Thyroid gland (tissue), 4 donors: ENCODE measurements around the gene KRTAP29-1. TPM values are rescaled to one million over a fixed set of nuclear protein-coding genes. Genes with fewer than 3 reads are reported as not detected.
A peak's percentile ranks its signal among the peaks of the same experiment; 100 is the strongest.

Experiments used
- DNase-seq, 2 donors: peaks; one replicate each; pipeline ENCODE4 v3.0.0-alpha.2; 2019
- H3K27ac ChIP-seq, 3 donors: fragments of 200-600 bp; sonication (generic); 1 replicate in 2 of 3; 2 replicates in 1 of 3; pipeline ENCODE4 v1.5.1; 2016 to 2019; ENCODE audit warnings: mild to moderate bottlenecking in 1 of 3, moderate library complexity in 1 of 3
- H3K27me3 ChIP-seq: fragments of 200-600 bp; sonication (generic); one replicate; pipeline ENCODE4 v1.5.1; 2019
- H3K36me3 ChIP-seq, 2 donors: fragments of 200-600 bp; sonication (generic); one replicate each; pipeline ENCODE4 v1.5.1; 2016 to 2019
- H3K4me1 ChIP-seq, 2 donors: fragments of 200-600 bp; sonication (generic); one replicate each; pipeline ENCODE4 v1.5.1; 2017 to 2019
- H3K4me3 ChIP-seq, 3 donors: fragments of 200-600 bp; sonication (generic); replicated peaks in 1 of 3; 1 replicate in 2 of 3; 2 replicates in 1 of 3; pipeline ENCODE4 v1.5.1; 2016; ENCODE audit warnings: mild to moderate bottlenecking in 1 of 3
- H3K9me3 ChIP-seq: fragments of 200-600 bp; sonication (generic); one replicate; pipeline ENCODE4 v1.5.1; 2017
- CTCF ChIP-seq, 6 experiments: fragments of 200-600 bp in 3 of 6; fragments of 450-650 bp in 3 of 6; sonication (generic) in 3 of 6; IDR thresholded peaks; one replicate each; pipeline ENCODE4 v1.5.1; 2016 to 2019; ENCODE audit warnings: antibody characterized with exemption in 6 of 6, mild to moderate bottlenecking in 2 of 6, inconsistent platforms in 1 of 6, moderate library complexity in 1 of 6
- POLR2A ChIP-seq, 2 donors: fragments of 450-650 bp; IDR thresholded peaks; one replicate each; pipeline ENCODE4 v1.6.1; 2017; ENCODE audit warnings: antibody characterized with exemption in 2 of 2, mild to moderate bottlenecking in 2 of 2, moderate library complexity in 1 of 2
- WGBS, 2 donors: methylation state at CpG; one replicate each; pipeline ENCODE4 v1.1.5; 2017; 5-methylcytosine and 5-hydroxymethylcytosine counted together
- intact Hi-C: fragments of 100-400 bp; cut with DNase I; formaldehyde crosslinking; loops from one replicate; pipeline ENCODE4 v1.15.1; 2023
- total RNA-seq, 4 donors: library from RNA; depleted of rRNA; stranded (reverse); fragments of >200 nt; gene quantifications; one replicate each; pipeline ENCODE4 v1.2.3, GENCODE V29; 2016

KRTAP29-1 gene
- total RNA-seq, 4 donors from 2014 or later = not detected

GRCh38 chr17:41326173-41327145 lies 23.8 kb upstream of the KRTAP29-1 start:
- no peaks in the 10 kb centered on the region for H3K4me1 ChIP-seq
- no peak for DNase-seq
- WGBS, 2 donors = 89 to 94% methylated on average over 14 to 16 of the region's 18 CpGs
- TF ChIP-seq CTCF (IDR thresholded peaks at IDR 0.05) (no peak), POLR2A (IDR thresholded peaks at IDR 0.05) (no peak)
- intact Hi-C loops = no loop called here
- H3K4me3 ChIP-seq = no peak overlapping the region
- H3K27ac ChIP-seq = no peak overlapping the region
- H3K27me3 ChIP-seq = no peaks in the 10 kb centered on the region
- no peaks in the 10 kb centered on the region for H3K36me3 ChIP-seq
- H3K9me3 ChIP-seq = no peaks in the 10 kb centered on the region

GRCh38 chr17:41325611-41326010 lies 23.0 kb upstream of the KRTAP29-1 start:
- DNase-seq = no peak
- H3K9me3 ChIP-seq = no peaks in the 10 kb centered on the region
- H3K27me3 ChIP-seq = no peaks in the 10 kb centered on the region
- intact Hi-C loops = no loop called here
- 86% methylated on average over 4 of the region's 6 CpGs; no CpG with 5 or more reads in 1 of the 2 donors for WGBS, 2 donors
- H3K4me1 ChIP-seq = no peaks in the 10 kb centered on the region
- H3K36me3 ChIP-seq = no peaks in the 10 kb centered on the region
- H3K27ac ChIP-seq = no peak overlapping the region
- TF ChIP-seq POLR2A (IDR thresholded peaks at IDR 0.05) (no peak), CTCF (IDR thresholded peaks at IDR 0.05) (no peak)
- no peak overlapping the region for H3K4me3 ChIP-seq

- H3K4me1 ChIP-seq = no peaks in the 10 kb centered on the region
- H3K27ac ChIP-seq = no peak overlapping the region
- TF ChIP-seq CTCF (IDR thresholded peaks at IDR 0.05) (no peak), POLR2A (IDR thresholded peaks at IDR 0.05) (no peak)
- WGBS, 2 donors = 75 to 88% methylated on average over 7 to 10 of the region's 10 CpGs
- intact Hi-C loops = no loop called here
- H3K9me3 ChIP-seq = no peaks in the 10 kb centered on the region
- H3K4me3 ChIP-seq = no peak overlapping the region
- H3K36me3 ChIP-seq = no peaks in the 10 kb centered on the region
- no peak for DNase-seq
- H3K27me3 ChIP-seq = no peaks in the 10 kb centered on the region
These were observed 22.5 kb upstream of the KRTAP29-1 start for GRCh38 chr17:41325126-41325525.

GRCh38 chr17:41324180-41325075 lies 21.8 kb upstream of the KRTAP29-1 start:
- H3K36me3 ChIP-seq = no peaks in the 10 kb centered on the region
- no peaks in the 10 kb centered on the region for H3K9me3 ChIP-seq
- no peaks in the 10 kb centered on the region for H3K4me1 ChIP-seq
- H3K27ac ChIP-seq = no peak overlapping the region
- no peaks in the 10 kb centered on the region for H3K27me3 ChIP-seq
- intact Hi-C loops = no loop called here
- TF ChIP-seq POLR2A (IDR thresholded peaks at IDR 0.05) (no peak), CTCF (IDR thresholded peaks at IDR 0.05) (peak in 1 of 6 experiments; percentile 23)
- no peak overlapping the region for H3K4me3 ChIP-seq
- WGBS, 2 donors = 53 to 65% methylated on average over 14 to 16 of the region's 16 CpGs
- DNase-seq = peak; percentile 29 to 33
